H1 (cell line): Measurements from ENCODE around the gene GJD3.

ENCODE experiments used
- CEBPB ChIP-seq: IDR thresholded peaks from 2 replicates; pipeline ENCODE4 v1.6.1; 2012; ENCODE audit warnings: low read depth, low read length
- EZH2 ChIP-seq: fragments of 200-600 bp; sonication (generic); IDR thresholded peaks from 2 replicates; pipeline ENCODE4 v1.7.1; 2012; ENCODE audit warnings: low read depth, mild to moderate bottlenecking, moderate library complexity, low read length, inconsistent platforms; ENCODE audit not compliant: severe bottlenecking

- TF ChIP-seq EZH2: no peak
- TF ChIP-seq CEBPB: no peak
Measured at GRCh38 chr17:40377832-40378231, 13.3 kb upstream of the GJD3 start.
